ENCODE measurements around the gene ZNF827. TPM values are rescaled to one million over a fixed set of nuclear protein-coding genes. Genes with fewer than 3 reads are reported as not detected.
A peak's percentile ranks its signal among the peaks of the same experiment; 100 is the strongest.

Gene ZNF827
- total and polyA plus RNA-seq, 2 experiments from 2014 or later = 7.8 to 17.5 TPM

DNA sequence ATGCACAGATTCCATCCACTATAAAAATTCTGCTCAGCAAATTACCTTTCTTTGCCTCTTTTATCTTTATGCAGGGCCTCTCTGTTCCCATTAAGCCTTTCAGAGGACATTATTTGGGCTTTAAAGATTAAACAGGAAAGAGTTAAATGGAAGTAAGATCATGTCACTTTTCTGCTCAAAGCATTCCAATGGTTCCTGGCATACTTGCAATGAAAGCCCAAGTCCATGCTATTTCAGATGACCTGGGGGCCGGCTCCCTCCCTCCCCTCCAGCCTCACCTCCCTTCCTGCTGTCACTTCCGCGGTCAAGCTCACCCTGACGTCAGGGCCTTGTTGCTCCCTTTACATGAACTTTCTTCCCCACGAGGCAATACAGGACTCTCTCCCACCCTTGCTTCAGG, 133.1 kb downstream of the ZNF827 start:
- Histone ChIP-seq H2AFZ (no peak overlapping the region), H3K27me3 (no peaks in the 10 kb centered on the region), H3K79me2 (no peaks in the 10 kb centered on the region), H3K9me2 (replicated peaks; ENCODE audit: insufficient read depth) (no peaks in the 10 kb centered on the region), H3K4me2 (no peak overlapping the region), H3K36me3 (replicated peaks; ENCODE audit: insufficient read depth, low read depth) (no peaks in the 10 kb centered on the region), H3K9me3 (ENCODE audit: low read depth) (no peaks in the 10 kb centered on the region), H4K20me1 (ENCODE audit: insufficient read depth, poor library complexity, severe bottlenecking) (no peaks in the 10 kb centered on the region), H3K4me1 (ENCODE audit: insufficient read depth) (peaks cover 17% of the 10 kb centered on the region), H3K27ac (peak overlapping the region; percentile 60), H3K4me3 (no peak overlapping the region)
- TF ChIP-seq EZH2 (IDR thresholded peaks at IDR 0.05; ENCODE audit: borderline replicate concordance) (no peak), EZH2phosphoT487 (IDR thresholded peaks at IDR 0.05; ENCODE audit: low read depth, severe bottlenecking, unreplicated experiment) (no peak)
- TF ChIP-seq, protein P1, sequence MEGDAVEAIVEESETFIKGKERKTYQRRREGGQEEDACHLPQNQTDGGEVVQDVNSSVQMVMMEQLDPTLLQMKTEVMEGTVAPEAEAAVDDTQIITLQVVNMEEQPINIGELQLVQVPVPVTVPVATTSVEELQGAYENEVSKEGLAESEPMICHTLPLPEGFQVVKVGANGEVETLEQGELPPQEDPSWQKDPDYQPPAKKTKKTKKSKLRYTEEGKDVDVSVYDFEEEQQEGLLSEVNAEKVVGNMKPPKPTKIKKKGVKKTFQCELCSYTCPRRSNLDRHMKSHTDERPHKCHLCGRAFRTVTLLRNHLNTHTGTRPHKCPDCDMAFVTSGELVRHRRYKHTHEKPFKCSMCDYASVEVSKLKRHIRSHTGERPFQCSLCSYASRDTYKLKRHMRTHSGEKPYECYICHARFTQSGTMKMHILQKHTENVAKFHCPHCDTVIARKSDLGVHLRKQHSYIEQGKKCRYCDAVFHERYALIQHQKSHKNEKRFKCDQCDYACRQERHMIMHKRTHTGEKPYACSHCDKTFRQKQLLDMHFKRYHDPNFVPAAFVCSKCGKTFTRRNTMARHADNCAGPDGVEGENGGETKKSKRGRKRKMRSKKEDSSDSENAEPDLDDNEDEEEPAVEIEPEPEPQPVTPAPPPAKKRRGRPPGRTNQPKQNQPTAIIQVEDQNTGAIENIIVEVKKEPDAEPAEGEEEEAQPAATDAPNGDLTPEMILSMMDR (IDR thresholded peaks at IDR 0.05; ENCODE audit: poor library complexity) = no peak
- WGBS (ENCODE audit: low lambda C conversion rate, missing lambda C conversion rate) = 44% methylated on average over 5 of the region's 5 CpGs
- peak; percentile 12 for DNase-seq (ENCODE audit: low spot score)

- Histone ChIP-seq H3K4me3 (no peak overlapping the region), H3K27ac (peak overlapping the region; percentile 41), H2AFZ (no peak overlapping the region), H3K9me2 (replicated peaks; ENCODE audit: insufficient read depth) (no peaks in the 10 kb centered on the region), H3K36me3 (replicated peaks; ENCODE audit: insufficient read depth, low read depth) (no peaks in the 10 kb centered on the region), H3K4me2 (no peak overlapping the region), H3K27me3 (no peaks in the 10 kb centered on the region), H3K79me2 (no peaks in the 10 kb centered on the region), H3K9me3 (ENCODE audit: low read depth) (no peaks in the 10 kb centered on the region), H4K20me1 (ENCODE audit: insufficient read depth, poor library complexity, severe bottlenecking) (no peaks in the 10 kb centered on the region), H3K4me1 (ENCODE audit: insufficient read depth) (peaks cover 17% of the 10 kb centered on the region)
- TF ChIP-seq EZH2phosphoT487 (IDR thresholded peaks at IDR 0.05; ENCODE audit: low read depth, severe bottlenecking, unreplicated experiment) = no peak
- TF ChIP-seq, protein P1 (IDR thresholded peaks at IDR 0.05; ENCODE audit: poor library complexity) = no peak
- TF ChIP-seq EZH2 (IDR thresholded peaks at IDR 0.05; ENCODE audit: borderline replicate concordance) = no peak
- peak; percentile 45 for DNase-seq (ENCODE audit: low spot score)
- WGBS (ENCODE audit: low lambda C conversion rate, missing lambda C conversion rate) = 62% methylated on average over 2 of the region's 2 CpGs
Measured at GRCh38 chr4:145804116-145804515, 134.5 kb downstream of the ZNF827 start.

GRCh38 chr4:145799223-145799622, 139.4 kb downstream of the ZNF827 start:
- no peak for DNase-seq (ENCODE audit: low spot score)
- H3K9me2 ChIP-seq (replicated peaks; ENCODE audit: insufficient read depth) = no peaks in the 10 kb centered on the region
- no peaks in the 10 kb centered on the region for H4K20me1 ChIP-seq (ENCODE audit: insufficient read depth, poor library complexity, severe bottlenecking)
- no peak overlapping the region for H3K27ac ChIP-seq
- H3K36me3 ChIP-seq (replicated peaks; ENCODE audit: insufficient read depth, low read depth) = no peaks in the 10 kb centered on the region
- H3K4me2 ChIP-seq = no peak overlapping the region
- no peaks in the 10 kb centered on the region for H3K79me2 ChIP-seq
- 54% methylated on average over 2 of the region's 2 CpGs for WGBS (ENCODE audit: low lambda C conversion rate, missing lambda C conversion rate)
- no peak overlapping the region for H3K4me3 ChIP-seq
- H2AFZ ChIP-seq = no peak overlapping the region
- no peak for TF ChIP-seq EZH2phosphoT487 (IDR thresholded peaks at IDR 0.05; ENCODE audit: low read depth, severe bottlenecking, unreplicated experiment)
- TF ChIP-seq, protein P1 (IDR thresholded peaks at IDR 0.05; ENCODE audit: poor library complexity) = no peak
- TF ChIP-seq EZH2 (IDR thresholded peaks at IDR 0.05; ENCODE audit: borderline replicate concordance) = no peak
- H3K27me3 ChIP-seq = no peaks in the 10 kb centered on the region
- peaks cover under 1% of the 10 kb centered on the region for H3K4me1 ChIP-seq (ENCODE audit: insufficient read depth)
- no peaks in the 10 kb centered on the region for H3K9me3 ChIP-seq (ENCODE audit: low read depth)

- TF ChIP-seq, protein P1 (IDR thresholded peaks at IDR 0.05; ENCODE audit: poor library complexity) = no peak
- TF ChIP-seq EZH2phosphoT487 (IDR thresholded peaks at IDR 0.05; ENCODE audit: low read depth, severe bottlenecking, unreplicated experiment) (no peak), EZH2 (IDR thresholded peaks at IDR 0.05; ENCODE audit: borderline replicate concordance) (no peak)
- H3K9me3 ChIP-seq (ENCODE audit: low read depth) = no peaks in the 10 kb centered on the region
- no peak for DNase-seq (ENCODE audit: low spot score)
- H2AFZ ChIP-seq = no peak overlapping the region
- H3K27ac ChIP-seq = no peak overlapping the region
- H3K9me2 ChIP-seq (replicated peaks; ENCODE audit: insufficient read depth) = no peaks in the 10 kb centered on the region
- H3K4me2 ChIP-seq = no peak overlapping the region
- H3K27me3 ChIP-seq = no peaks in the 10 kb centered on the region
- no peaks in the 10 kb centered on the region for H3K79me2 ChIP-seq
- no peak overlapping the region for H3K4me3 ChIP-seq
- no peaks in the 10 kb centered on the region for H4K20me1 ChIP-seq (ENCODE audit: insufficient read depth, poor library complexity, severe bottlenecking)
- no peaks in the 10 kb centered on the region for H3K4me1 ChIP-seq (ENCODE audit: insufficient read depth)
- no peaks in the 10 kb centered on the region for H3K36me3 ChIP-seq (replicated peaks; ENCODE audit: insufficient read depth, low read depth)
Measured at GRCh38 chr4:145797278-145797677, 141.3 kb downstream of the ZNF827 start.
